ENCODE results near the gene CYB561D1.

CYB561D1 gene

GRCh38 chr1:109482242-109482641 lies 11.7 kb upstream of the CYB561D1 start:
- DNase-seq = no peak

- DNase-seq = no peak
Measured at GRCh38 chr1:109482791-109483671, 10.9 kb upstream of the CYB561D1 start.

DNA sequence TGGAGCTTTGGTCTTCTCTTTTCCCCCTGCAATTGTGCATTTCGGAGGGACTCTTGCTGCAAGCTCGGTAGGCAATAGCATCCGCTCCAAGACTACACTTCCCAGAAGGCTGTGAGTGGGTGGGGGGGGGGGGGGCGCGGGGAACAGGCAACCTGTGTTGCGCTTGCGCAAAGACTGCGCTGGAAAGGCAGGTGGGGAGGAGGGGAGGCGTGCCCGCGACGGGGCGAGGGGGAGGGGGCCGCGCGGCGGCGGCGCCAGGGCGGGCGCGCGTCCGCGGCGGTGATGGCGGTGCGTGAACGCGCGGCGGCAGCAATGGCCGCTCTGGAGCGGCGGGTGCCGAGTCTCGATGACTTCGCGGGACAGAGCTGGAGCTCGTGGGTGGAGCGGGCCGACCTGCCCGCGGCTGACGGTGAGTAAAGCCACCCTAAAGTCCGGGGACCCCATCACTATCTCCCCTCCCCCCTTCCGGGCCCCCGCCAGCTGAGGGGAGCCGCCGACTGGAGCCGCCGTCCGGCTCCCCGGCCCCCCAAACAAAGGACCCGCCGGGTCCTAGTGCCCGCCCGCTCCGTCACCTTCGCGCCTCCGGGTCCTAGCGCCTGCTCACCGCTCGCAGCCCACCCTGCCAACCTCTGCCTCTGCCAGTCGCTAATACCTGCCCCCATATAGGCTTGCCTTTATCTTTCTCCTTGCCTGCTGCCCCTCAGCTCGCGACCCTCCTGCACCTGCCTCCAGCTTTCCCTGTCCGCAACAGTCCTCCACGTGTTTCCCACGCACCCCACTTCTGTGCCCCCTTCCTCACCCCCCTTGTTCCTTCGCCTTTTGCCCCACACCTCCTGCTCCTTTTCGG lies 10.0 kb upstream of the CYB561D1 start, which contains the start of gene ATXN7L2:
Gene ATXN7L2, plus strand, starts transcription at position 234 of the 847 bp plus-strand sequence. Its CDS starts 49 bp downstream, at position 283.
- DNase-seq = peak; percentile 71

GRCh38 chr1:109484519-109484975 lies 9.3 kb upstream of the CYB561D1 start:
- no peak for DNase-seq

GRCh38 chr1:109485001-109485400 lies 8.9 kb upstream of the CYB561D1 start:
- DNase-seq = no peak

- DNase-seq = no peak
Measured at GRCh38 chr1:109487261-109487660, 6.6 kb upstream of the CYB561D1 start.

DNA sequence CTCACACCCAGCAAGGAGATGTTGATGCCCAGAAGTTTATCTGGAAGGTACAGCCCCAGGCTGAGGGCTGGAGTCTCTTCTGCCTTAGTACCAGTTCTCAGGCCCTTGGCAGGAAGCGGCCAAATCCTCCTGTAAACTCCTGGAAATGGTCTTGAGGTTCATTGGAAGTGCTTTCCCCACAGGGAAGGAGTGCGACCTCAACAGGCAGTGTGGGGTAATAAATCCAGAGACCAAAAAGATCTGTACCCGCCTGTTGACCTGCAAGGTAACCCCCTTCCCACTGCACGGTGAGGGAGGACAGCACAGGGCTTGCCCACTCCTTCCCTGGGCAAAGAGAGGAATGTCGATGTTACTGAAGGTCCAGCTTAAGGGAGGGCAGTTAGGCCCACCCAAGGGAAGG lies 5.7 kb upstream of the CYB561D1 start:
- DNase-seq = no peak

GRCh38 chr1:109488696-109489095 lies 5.2 kb upstream of the CYB561D1 start:
- no peak for DNase-seq

GRCh38 chr1:109490029-109490933 lies 3.6 kb upstream of the CYB561D1 start:
- DNase-seq = peak; percentile 55

DNA sequence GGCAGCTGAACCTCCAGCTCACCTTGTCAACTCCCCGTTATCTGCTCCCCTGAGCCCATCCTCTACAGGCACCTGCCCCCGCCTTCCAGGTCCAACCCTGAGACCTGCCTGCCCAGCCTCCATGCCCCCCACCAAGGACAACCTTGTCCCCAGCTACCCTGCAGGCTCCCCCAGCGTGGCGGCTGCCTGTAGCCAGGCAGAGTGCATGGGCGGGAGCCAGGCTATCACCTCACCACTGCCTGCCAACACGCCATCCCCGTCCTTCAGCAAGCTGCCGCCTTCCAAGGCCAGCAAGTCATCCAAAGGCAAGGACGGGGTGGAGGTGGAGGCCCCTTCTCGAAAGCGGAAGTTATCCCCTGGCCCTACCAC lies 3.0 kb upstream of the CYB561D1 start:
- no peak for DNase-seq

DNA sequence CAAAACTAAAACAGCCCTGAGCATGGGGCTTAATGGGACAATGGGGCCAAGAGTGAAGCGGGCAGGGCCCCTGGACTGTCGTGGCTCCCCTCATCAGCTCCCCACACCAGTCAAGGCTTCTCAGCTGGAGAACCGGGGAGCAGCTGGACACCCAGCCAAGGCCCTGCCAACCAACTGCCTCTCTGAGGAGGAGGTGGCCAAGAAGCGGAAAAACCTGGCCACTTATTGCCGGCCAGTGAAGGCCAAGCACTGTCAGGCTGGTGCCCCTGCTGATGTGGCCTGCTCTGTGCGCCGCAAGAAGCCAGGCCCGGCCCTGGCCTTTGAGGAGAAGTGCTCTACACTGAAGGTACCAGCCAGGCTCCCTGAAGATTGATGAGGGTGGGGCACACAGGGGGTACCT lies 2.5 kb upstream of the CYB561D1 start:
- DNase-seq = no peak

GRCh38 chr1:109492779-109493178 lies 1.1 kb upstream of the CYB561D1 start:
- no peak for DNase-seq

DNA sequence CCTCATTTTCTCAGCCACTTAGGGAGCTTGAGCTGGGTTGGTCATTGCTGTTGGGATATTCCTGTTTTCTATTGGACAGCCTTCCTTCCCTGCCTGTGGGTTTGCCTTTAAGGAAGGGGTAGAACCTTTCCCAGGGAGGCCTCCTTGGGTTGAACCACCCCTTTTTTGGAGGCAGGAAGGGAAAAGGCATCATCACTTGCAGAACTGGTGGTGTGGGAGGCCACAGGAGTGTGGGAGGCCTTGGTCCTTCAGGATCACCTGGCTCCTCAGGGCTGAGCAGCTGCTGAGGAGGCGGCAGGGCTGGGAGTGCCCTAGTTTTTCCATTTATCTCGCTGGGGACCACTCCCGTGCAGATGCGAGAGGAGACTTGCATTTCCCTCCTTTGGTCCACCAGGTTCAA lies 667 bp upstream of the CYB561D1 start:
- DNase-seq = no peak

DNA sequence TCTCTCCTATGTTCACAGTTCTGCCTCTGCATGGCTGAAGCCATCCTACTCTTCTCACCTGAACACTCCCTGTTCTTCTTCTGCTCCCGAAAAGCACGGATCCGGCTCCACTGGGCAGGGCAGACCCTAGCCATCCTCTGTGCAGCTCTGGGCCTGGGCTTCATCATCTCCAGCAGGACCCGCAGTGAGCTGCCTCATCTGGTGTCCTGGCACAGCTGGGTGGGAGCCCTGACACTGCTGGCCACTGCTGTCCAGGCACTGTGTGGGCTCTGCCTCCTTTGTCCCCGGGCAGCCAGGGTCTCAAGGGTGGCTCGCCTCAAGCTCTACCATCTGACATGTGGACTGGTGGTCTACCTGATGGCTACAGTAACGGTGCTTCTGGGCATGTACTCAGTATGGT lies 1.8 kb downstream of the CYB561D1 start:
- DNase-seq = no peak

- DNase-seq = no peak
Measured at GRCh38 chr1:109497449-109498160, 3.7 kb downstream of the CYB561D1 start.

GRCh38 chr1:109498161-109498801 lies 4.4 kb downstream of the CYB561D1 start:
- no peak for DNase-seq

- DNase-seq = no peak
Measured at GRCh38 chr1:109499081-109499480, 5.2 kb downstream of the CYB561D1 start.

GRCh38 chr1:109499661-109500536 lies 6.0 kb downstream of the CYB561D1 start:
- DNase-seq = peak; percentile 87

DNA sequence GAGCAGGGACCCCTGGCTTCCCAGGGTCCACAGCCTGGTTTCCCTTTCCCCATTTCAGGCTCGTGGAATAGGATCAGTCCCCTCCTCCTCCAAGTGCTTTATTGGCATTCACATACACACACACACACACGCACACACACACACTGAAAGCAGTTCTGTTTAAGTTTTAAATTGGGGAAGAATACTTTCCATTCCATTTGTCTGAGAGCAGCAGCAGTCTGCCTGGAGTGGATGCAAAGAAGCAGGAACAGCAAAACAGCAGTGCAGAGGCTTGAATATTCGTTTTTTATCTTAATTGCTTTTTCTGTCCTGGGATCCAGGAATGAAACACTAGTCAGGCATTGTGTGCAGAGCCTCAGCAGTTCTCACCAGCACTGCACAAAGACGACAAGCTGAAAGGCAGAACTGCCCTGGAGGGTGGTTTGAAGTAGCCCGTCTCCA lies 7.1 kb downstream of the CYB561D1 start:
- no peak for DNase-seq

DNA sequence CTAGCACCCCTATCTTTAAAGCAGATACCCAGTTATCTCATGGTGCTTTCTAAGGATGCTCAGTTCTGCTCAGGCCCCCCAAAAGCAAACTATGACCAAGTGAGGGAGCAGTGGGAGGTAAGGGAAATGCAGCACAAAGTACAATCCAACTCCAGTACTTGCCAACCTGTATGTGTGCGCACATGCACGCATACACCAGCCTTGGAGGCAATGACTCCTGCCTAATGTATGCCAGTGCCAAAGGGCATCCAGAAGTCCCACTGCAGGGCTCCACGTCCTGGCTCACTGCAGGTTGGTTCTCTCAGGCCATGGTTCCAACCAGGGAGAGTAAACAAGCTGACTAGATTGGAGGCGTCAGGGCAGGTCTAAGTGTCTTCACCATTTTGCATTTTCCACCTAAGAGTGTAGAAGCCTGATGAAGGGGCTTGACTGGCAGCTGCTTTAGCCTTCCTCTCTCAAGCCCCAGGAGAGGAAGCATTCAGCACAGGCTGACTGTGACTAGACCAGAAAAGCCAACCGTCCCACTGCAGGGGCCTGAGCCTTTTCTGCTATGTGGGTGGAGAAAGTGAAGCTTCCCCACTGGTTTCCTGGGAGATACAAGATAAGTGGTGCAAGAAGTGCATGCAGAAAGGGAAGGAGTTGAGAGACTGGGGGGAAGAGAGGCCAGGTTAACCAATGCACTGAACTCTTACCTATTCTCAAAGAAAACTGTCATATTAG lies 7.9 kb downstream of the CYB561D1 start:
- no peak for DNase-seq
